HG03565 (cell line): ENCODE data around the gene MSMP.

Experiments
- ATAC-seq: cut with Tn5 transposase; IDR thresholded peaks from one replicate; pipeline ENCODE4 v1.9.1; 2021; ENCODE audit warnings: mild to moderate bottlenecking, moderate library complexity; ENCODE audit not compliant: unreplicated experiment

MSMP gene

DNA sequence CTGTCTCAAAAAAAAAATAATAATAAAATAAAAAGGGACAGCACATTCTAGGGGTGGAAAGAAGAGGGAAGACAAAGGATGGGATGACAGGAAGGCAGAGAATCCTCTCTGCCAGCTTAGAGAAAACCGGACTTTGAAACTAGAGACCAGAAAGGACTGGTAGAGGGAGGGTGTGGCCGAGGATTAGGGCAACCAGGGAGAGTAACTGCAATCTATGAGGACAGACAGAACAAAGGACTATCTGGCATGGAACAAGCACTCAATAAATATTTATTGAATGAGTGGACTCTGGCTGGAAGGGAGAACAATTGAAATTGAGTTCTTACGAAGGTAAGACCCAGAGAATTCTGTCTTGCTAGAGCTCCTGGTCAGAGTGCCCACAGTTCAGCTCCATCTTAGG, 7.5 kb downstream of the MSMP start:
- ATAC-seq: no peak

DNA sequence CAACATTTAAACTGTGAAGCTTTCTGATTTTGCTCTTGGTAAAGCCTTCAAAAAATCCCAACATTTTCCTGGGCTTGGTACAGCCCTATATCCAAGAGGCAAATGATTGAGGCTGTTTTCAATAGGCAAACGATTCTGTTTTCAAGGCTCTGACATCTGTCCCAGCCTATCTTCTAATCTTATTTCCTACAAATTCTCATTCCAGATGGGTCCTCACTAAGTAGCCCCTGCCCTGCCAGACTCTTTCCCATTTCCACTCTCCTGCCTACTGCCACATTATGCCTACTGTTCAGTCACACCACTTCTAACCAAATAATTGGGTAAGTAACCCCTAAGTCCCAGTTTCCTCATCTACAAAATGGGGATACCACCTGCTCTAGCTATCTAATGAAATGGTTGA, 8.5 kb downstream of the MSMP start:
- ATAC-seq: no peak

DNA sequence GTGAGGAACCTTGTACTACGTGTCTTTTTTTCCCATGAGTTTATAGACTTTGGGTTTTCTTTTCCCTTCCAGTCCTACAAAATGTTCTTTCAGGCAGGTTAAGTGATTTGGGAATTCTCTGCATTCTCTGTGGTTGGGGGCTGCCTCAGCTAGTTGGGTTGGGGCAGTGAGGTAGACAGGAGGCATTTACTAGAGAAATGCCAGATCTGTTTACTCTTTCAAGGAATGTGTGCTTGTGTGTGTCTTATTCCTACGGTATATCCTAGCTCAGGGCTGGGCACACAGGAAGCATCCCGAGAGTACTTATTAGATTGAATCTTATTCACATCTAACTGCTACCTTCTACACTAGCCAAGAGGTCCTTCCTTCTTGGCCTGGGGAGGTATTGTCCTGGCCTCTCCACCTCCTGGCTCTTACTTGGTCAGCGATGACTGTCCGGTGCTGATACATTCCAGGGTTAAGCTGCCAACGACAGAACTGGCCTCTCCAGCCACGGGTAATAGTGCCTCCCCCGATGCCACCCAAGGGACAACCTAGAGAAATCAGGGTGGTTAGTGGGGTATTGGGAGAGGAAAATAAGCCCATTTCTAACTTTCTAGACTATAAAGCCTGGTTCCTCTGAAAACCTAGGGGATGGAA, 10.1 kb downstream of the MSMP start:
- ATAC-seq: no peak

DNA sequence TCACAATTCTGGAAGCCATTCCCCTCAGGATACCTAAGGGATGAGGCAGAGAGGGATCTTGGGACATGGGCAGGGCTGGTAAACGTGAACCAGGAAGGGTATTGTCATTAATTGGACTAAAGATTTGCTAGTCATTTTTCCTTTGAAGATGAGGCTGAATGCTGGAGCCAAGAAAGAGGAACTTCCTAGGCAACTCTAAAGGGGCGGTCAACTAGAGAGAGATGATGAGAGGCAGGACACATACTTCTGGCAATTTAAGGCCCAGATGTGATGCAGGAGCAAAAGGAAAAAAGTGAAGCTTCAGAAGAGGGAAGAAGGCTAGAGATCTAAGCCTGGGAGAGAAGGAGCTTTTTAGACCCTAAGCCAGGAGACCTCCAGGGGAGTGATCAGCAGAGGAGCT, 10.6 kb downstream of the MSMP start:
- no peak for ATAC-seq

DNA sequence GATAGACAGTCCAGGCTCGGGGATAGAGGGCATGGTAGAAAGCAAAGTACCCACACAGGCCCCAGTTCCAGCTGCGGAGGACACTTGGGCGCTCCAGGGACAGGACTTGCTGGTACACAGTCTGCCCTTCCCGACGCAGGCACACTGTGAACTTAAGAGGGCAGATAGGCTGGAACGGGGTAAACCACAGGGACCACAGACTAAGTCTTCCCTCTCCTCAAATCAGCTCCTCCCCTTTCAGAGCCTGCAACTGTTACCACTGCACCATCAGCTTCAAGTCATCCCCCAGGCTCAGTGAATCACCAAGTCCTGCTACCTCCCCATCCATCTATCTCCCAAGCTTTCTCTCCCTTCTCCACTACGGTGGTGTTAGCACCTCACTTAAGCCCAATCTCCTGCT, 12.3 kb downstream of the MSMP start:
- no peak for ATAC-seq

DNA sequence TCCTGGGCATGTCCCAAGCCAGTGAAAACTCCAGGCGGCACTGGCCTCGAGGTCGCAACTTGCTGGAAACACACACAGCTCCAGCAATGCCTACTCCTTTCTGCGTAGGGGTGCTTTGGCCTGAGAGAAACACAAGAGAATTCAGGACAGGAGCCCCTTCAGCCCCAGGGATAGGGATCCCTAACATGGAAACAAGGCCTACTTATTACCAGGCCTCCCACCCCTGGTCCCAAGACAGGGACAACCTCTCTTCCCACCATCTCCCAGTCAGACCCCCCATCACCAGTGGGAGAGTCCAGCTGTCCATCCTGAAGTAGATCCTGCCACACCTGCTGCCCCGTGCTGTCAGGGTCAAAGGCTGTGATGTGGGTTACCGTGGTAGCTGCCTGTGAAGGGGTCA, 13.8 kb downstream of the MSMP start:
- no peak for ATAC-seq

- no peak for ATAC-seq
Observed at GRCh38 chr9:35738924-35739323, 15.2 kb downstream of the MSMP start.

GRCh38 chr9:35738186-35738585, 15.9 kb downstream of the MSMP start:
- ATAC-seq: no peak

GRCh38 chr9:35737143-35737542, 16.9 kb downstream of the MSMP start:
- no peak for ATAC-seq

DNA sequence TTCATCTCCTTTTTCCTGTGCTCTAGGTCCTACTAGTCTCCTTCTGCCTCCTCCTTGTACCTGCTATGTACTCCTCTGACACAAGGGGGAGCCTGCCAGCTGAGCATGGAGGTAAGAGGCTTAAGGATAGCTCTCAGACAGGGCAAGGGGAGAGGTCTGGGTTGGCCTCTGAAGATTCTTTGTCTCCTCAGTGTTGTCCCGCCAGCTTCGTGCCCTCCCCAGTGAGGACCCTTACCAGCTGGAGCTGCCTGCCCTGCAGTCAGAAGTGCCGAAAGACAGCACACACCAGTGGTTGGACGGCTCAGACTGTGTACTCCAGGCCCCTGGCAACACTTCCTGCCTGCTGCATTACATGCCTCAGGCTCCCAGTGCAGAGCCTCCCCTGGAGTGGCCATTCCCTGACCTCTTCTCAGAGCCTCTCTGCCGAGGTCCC, 17.9 kb downstream of the MSMP start:
- no peak for ATAC-seq

DNA sequence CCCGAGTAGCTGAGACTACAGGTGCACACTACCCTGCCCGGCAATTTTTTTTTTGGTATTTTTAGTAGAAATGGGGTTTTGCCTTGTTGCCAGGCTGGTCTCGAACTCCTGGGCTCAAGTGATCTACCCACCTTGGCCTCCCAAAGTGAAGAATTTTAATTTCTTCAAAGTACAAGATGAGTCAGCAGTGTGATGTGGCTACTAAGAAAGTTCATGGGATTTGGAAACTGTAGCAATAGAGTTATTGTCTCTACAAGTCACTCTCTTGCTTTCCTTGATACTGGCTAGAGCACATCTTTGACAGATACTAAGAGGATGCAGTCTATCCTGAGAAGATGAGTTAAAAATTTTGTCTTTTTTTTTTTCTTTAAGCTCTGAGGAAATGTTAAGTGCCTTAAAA, 20.0 kb downstream of the MSMP start:
- no peak for ATAC-seq

DNA sequence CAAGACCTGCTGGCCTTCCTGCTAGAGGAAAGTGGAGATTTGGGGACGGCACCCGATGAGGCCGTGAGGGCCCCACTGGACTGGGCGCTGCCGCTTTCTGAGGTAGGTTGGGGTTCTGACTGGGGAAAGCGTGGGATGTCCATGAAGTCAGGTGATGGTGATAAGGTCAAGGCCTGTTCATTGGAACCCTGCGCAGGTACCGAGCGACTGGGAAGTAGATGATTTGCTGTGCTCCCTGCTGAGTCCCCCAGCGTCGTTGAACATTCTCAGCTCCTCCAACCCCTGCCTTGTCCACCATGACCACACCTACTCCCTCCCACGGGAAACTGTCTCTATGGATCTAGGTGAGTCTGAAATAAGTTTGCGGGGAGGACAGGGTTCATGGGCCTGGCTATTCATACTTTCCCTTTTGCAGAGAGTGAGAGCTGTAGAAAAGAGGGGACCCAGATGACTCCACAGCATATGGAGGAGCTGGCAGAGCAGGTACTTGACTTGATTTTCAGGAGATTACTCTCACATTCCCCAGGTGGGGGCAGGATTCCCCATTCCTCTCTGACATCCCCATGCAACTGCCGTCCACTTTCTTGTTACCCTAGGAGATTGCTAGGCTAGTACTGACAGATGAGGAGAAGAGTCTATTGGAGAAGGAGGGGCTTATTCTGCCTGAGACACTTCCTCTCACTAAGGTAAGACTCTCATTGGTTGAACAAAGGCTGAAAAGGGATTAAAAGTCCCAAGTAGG, 21.1 kb downstream of the MSMP start:
- ATAC-seq: no peak

- ATAC-seq: peak; percentile 70
Observed at GRCh38 chr9:35732185-35732799, 21.8 kb downstream of the MSMP start, which contains the start of the genes CREB3 and TLN1. Gene CREB3 (plus strand): TSS chr9:35732666. CDS start chr9:35732773, 107 bp downstream. Gene TLN1 (minus strand): TSS chr9:35732195. CDS start chr9:35725694, 6,501 bp downstream.

GRCh38 chr9:35731415-35732184, 22.5 kb downstream of the MSMP start:
- no peak for ATAC-seq

GRCh38 chr9:35730486-35730854, 23.6 kb downstream of the MSMP start:
- ATAC-seq: no peak

- ATAC-seq: no peak
Observed at GRCh38 chr9:35729700-35730485, 24.2 kb downstream of the MSMP start.

DNA sequence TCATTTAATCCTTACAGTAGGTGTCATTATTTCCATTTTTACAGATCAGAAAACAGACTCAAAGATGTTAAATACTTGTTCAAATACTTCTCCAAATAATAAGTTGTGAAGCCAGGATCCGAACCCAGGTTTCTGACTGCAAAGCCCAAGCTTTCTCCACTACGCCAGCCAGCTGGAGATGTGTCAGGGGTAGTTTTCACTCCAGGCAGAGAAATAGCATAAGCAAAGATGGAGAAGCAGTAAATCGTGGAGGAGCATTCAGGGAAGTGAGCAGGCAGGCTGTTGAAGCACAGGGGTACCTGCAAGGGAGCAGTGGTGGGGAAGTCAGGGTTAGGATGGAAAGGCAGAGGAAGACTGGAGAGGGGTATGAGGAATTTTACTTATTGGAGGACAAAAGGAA, 25.0 kb downstream of the MSMP start:
- no peak for ATAC-seq

DNA sequence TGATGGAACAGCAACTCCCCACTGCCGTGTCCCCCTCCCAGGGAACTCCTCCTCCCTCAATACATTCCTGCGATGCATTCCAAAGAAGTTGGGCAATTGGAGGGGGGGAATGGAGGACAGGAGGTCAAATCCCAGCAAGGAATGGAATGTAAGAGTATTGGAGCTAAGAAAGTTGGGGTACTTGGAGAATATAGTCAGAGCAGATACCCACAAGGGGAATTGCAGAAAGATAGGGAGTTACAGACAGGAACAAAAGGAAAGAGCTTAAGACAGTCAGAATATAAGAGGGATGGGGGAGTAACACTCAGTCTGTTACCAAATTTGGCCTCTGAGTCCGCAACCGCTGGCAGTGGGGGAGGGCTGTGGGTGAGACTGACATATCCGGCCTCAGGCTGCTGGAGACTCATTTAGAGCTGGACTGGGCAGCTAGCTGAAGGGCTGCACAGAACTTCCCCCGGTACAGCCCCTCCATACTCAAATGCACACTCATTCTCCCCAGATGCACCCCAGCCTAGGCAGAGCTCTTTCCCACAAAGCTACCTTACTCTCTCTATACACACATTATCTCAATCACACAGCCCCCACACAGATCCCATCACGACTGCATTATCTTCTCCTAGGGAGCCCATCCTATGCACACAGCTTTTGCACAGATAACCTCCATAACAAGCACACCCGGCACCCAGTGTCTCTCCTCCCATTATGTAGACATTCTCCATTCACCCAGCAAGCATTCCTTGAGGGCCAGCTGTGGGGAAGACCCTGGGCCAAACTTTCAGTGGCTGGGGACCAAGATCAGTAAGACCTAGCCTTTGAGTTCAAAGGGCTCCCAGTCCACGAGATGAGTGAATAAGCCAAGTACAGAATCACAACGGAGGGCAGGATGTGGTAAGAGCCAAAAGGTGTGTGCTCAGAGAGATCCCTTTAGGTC, 25.8 kb downstream of the MSMP start:
- ATAC-seq: no peak

DNA sequence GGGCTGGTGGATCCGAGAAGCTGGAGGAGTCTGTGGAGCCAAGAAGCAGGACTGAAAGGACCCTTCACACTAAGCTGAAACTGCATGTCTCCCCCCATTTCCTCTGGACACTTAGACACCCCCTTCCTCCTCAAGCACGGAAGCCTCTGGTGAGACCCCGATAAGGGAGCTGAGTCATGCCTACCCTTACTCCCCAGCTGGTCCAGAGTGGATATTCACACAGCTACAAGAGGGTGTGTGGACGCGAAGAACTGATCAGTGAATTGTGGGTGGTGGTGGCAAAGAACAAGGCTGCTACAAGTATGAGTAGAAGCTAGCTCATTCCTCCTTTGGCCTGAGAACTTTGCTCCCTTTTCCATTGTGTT, 26.4 kb downstream of the MSMP start:
- no peak for ATAC-seq

- ATAC-seq: no peak
Observed at GRCh38 chr9:35726931-35727330, 27.1 kb downstream of the MSMP start.
